Right lobe of liver (tissue), 6 donors: ENCODE measurements around the gene CENPB. TPM values are rescaled to one million over a fixed set of nuclear protein-coding genes. Genes with fewer than 3 reads are reported as not detected.

Experiments
- ATAC-seq, 4 donors: fragments of 200-7000 bp; cut with Tn5 transposase; one replicate each; pipeline ENCODE4 v1.9.1; 2020; ENCODE audit warnings: mild to moderate bottlenecking in 4 of 4, moderate library complexity in 4 of 4
- DNase-seq, 3 donors: peaks; one replicate each; pipeline ENCODE4 v3.0.0-alpha.2; 2020
- H3K27ac ChIP-seq, 3 donors: fragments of 200-600 bp; one replicate each; pipeline ENCODE4 v1.8.0; 2022
- H3K27me3 ChIP-seq, 2 donors: fragments of 200-600 bp; one replicate each; pipeline ENCODE4 v1.8.0; 2022
- H3K36me3 ChIP-seq, 4 donors: fragments of 200-600 bp; sonication (generic) in 1 of 4; one replicate each; pipeline versions ENCODE4 v1.5.1 to v1.8.0; 2017 to 2022; ENCODE audit warnings: control low read depth in 1 of 4
- H3K4me1 ChIP-seq, 4 donors: fragments of 200-600 bp; sonication (generic) in 1 of 4; one replicate each; pipeline versions ENCODE4 v1.5.1 to v1.8.0; 2017 to 2022; ENCODE audit warnings: control low read depth in 1 of 4
- H3K4me3 ChIP-seq, 3 donors: fragments of 200-600 bp; one replicate each; pipeline ENCODE4 v1.8.0; 2022
- H3K9me3 ChIP-seq, 4 donors: fragments of 200-600 bp; sonication (generic) in 1 of 4; one replicate each; pipeline versions ENCODE4 v1.5.1 to v1.8.0; 2017 to 2022; ENCODE audit warnings: control low read depth in 1 of 4
- POLR2A ChIP-seq: fragments of 450-650 bp; IDR thresholded peaks from one replicate; pipeline ENCODE4 v1.6.1; 2017; ENCODE audit warnings: antibody characterized with exemption, mild to moderate bottlenecking
- WGBS: methylation state at CpG from one replicate; pipeline ENCODE4 v1.1.6; 2018; ENCODE audit warnings: low coverage, low lambda C conversion rate; ENCODE audit not compliant: insufficient coverage; ENCODE audit errors: missing lambda C conversion rate; 5-methylcytosine and 5-hydroxymethylcytosine counted together
- intact Hi-C, 2 donors: fragments of 100-400 bp; cut with DNase I; formaldehyde crosslinking; loops; one replicate each; pipeline versions ENCODE4 v1.11.2 to v1.14.1; 2022
- total RNA-seq, 6 experiments: library from RNA; depleted of rRNA in 2 of 6; stranded (reverse); fragments of >200 nt in 2 of 6; fragmentation: NEBNext Ultra II Directional in 3 of 6; extraction: Animal tissue kit (Norgen Biotek cat#: 25700) in 3 of 6; gene quantifications; one replicate each; pipeline versions ENCODE4 v1.1.0 to v1.2.4, GENCODE V29; 2016 to 2023
- TF ChIP-seq, protein P1 (sequence below), 4 donors: fragments of 200-600 bp in 3 of 4; fragments of 450-650 bp in 1 of 4; IDR thresholded peaks; one replicate each; pipeline versions ENCODE4 v1.5.1 to v1.8.0; 2016 to 2022; ENCODE audit warnings: antibody characterized with exemption in 4 of 4, mild to moderate bottlenecking in 2 of 4
- donor health status: DM: no; HTN: yes; CAD: no.
- donor health status: DM: no; HTN: no; CAD: no.
- donor health status: DM: no; HTN: no; CAD: no.
- donor health status: DM: no; HTN: yes; CAD: no.
- donor health status: DM: no; HTN: yes; CAD: no.

The CENPB gene
- total RNA-seq, 6 experiments from 2014 or later, result 27.8 to 43.1 (median 31.6) TPM

DNA sequence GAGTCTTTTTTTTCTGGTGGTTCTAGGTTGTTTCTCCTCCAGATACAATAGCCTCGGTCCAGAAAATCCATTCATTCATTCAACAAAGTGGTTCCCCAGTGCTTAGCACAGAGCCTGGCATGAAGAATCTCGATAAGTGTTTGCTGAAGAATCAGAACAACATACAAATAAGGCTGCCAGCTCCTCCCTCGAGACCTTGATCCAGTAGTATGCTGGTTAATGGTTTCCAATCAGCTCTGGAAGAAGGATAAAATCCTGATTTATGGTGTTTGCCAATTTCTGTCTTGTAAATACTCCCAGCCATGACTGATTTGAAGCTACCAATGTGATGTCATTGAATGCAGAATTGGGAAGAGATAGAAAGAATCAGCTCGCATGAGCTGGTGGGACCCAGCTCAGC is 50.8 kb downstream of the CENPB start:
- H3K27ac ChIP-seq, result no peak overlapping the region
- DNase-seq, result no peak
- ATAC-seq, result peak in 1 of 4 donors; percentile 3

DNA sequence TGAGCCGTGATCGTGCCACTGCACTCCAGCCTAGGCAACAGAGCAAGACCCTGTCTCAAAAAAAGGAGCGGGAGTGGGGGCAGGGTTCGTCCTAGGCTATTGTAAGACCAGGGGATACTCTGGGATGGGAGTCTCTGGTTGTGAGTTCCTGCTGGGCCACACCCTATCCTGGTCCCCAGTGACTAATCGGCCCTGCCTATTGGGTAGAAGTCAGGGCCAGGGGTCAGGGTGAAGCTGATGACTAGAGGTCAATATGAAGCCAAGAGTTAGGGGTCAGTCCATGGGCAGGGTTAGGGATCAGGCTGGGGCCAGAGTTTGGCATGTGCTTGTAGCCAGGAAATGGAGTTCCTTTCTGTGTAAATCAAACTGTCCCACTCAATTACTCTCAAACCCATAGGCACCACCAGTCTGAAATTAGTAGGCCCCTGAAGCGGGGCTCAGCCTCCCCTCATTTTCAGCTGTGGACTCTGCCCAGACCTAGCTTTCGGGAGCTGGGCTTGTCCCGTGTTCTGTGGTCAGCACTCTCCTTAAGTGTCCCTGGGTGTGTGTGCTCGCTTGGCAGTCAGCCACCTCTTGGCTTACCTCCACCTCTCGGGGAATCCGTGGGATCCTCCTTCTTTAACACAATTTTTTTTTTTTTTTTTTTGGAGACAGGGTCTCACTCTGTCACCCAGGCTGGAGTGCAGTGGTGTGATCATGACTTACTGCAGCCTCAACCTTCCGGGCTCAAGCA is 52.3 kb downstream of the CENPB start:
- no peaks in the 10 kb centered on the region for H3K27me3 ChIP-seq
- H3K27ac ChIP-seq, result no peak overlapping the region
- 49% methylated on average over 8 of the region's 12 CpGs for WGBS
- TF ChIP-seq, protein P1, sequence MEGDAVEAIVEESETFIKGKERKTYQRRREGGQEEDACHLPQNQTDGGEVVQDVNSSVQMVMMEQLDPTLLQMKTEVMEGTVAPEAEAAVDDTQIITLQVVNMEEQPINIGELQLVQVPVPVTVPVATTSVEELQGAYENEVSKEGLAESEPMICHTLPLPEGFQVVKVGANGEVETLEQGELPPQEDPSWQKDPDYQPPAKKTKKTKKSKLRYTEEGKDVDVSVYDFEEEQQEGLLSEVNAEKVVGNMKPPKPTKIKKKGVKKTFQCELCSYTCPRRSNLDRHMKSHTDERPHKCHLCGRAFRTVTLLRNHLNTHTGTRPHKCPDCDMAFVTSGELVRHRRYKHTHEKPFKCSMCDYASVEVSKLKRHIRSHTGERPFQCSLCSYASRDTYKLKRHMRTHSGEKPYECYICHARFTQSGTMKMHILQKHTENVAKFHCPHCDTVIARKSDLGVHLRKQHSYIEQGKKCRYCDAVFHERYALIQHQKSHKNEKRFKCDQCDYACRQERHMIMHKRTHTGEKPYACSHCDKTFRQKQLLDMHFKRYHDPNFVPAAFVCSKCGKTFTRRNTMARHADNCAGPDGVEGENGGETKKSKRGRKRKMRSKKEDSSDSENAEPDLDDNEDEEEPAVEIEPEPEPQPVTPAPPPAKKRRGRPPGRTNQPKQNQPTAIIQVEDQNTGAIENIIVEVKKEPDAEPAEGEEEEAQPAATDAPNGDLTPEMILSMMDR (IDR thresholded peaks at IDR 0.05), result no peak
- TF ChIP-seq POLR2A, result no peak
- H3K4me1 ChIP-seq, result peaks cover 0 to 31% (median 6%) of the 10 kb centered on the region in 4 donors
- no peaks in the 10 kb centered on the region for H3K36me3 ChIP-seq
- DNase-seq (no peak), ATAC-seq (peak in 3 of 4 donors; percentile 24 to 27 (median 26))
- H3K4me3 ChIP-seq, result no peak overlapping the region
- intact Hi-C loops, result no loop called here
- H3K9me3 ChIP-seq, result no peaks in the 10 kb centered on the region

More for the DNA sequence above, 50.8 kb downstream of the CENPB start:
- H3K4me3 ChIP-seq, result no peak overlapping the region
- H3K9me3 ChIP-seq, result no peaks in the 10 kb centered on the region
- intact Hi-C loops, result no loop called here
- H3K27me3 ChIP-seq, result no peaks in the 10 kb centered on the region
- H3K36me3 ChIP-seq, result no peaks in the 10 kb centered on the region
- H3K4me1 ChIP-seq, result peaks cover 0 to 37% (median 6%) of the 10 kb centered on the region in 4 donors
- TF ChIP-seq, protein P1 (IDR thresholded peaks at IDR 0.05), result no peak
- no peak for TF ChIP-seq POLR2A
- WGBS, result 48% methylated on average over 3 of the region's 4 CpGs

Other genes with a start within 250 kb of the CENPB start
- gene GFRA4, start 123.3 kb downstream of the CENPB start, total RNA-seq, result not detected
- under 1 TPM; 0.24 to 0.51 (median 0.45) TPM for gene ADAM33, start 104.7 kb downstream of the CENPB start, total RNA-seq
- gene SIGLEC1, start 74.1 kb downstream of the CENPB start, total RNA-seq, result 10 to 100 TPM in 2 of 6 experiments, 1 to 10 TPM in 4; 2.6 to 13.9 (median 5.7) TPM
- 1 to 10 TPM in 3 of 6 experiments, under 1 TPM in 3; 0.46 to 2.2 (median 0.97) TPM for gene HSPA12B, start 54.1 kb downstream of the CENPB start, total RNA-seq
- 10 to 100 TPM in 3 of 6 experiments, 1 to 10 TPM in 3; 9.6 to 11.7 (median 9.9) TPM for gene ADISSP, start 19.0 kb downstream of the CENPB start, total RNA-seq
- gene SPEF1, start 5.3 kb downstream of the CENPB start, total RNA-seq, result not detected
- gene CDC25B, start 9.6 kb upstream of the CENPB start, total RNA-seq, result 10 to 100 TPM; 10.9 to 28.7 (median 16.5) TPM
- 10 to 100 TPM in 3 of 6 experiments, 1 to 10 TPM in 3; 7.7 to 16.1 (median 9.5) TPM for gene AP5S1, start 33.8 kb upstream of the CENPB start, total RNA-seq
- 10 to 100 TPM; 10.1 to 20.4 (median 17.0) TPM for gene MAVS, start 60.1 kb upstream of the CENPB start, total RNA-seq
- 10 to 100 TPM; 13.0 to 17.8 (median 13.8) TPM for gene PANK2, start 102.6 kb upstream of the CENPB start, total RNA-seq
- 1 to 10 TPM; 1.1 to 8.7 (median 2.2) TPM for gene RNF24, start 228.8 kb upstream of the CENPB start, total RNA-seq